Mesodermal cell (in vitro differentiated cells): ENCODE measurements around the gene SNX30.

Experiments
- H3K27ac ChIP-seq: 2 replicates; pipeline ENCODE4 v1.7.0; 2013; ENCODE audit warnings: mild to moderate bottlenecking, low read depth, low read length, moderate library complexity; ENCODE audit not compliant: severe bottlenecking
- H3K36me3 ChIP-seq: 2 replicates; pipeline ENCODE4 v1.7.1; 2013; ENCODE audit warnings: mild to moderate bottlenecking, low read length, moderate library complexity; ENCODE audit not compliant: control insufficient read depth, insufficient read depth
- H3K4me1 ChIP-seq: one replicate; pipeline ENCODE4 v1.7.1; 2013; ENCODE audit warnings: mild to moderate bottlenecking, low read length; ENCODE audit not compliant: insufficient read depth, control insufficient read depth, poor library complexity, severe bottlenecking
- H3K4me3 ChIP-seq: 2 replicates; pipeline ENCODE4 v1.7.0; 2013; ENCODE audit warnings: low read length, control low read depth, mild to moderate bottlenecking; ENCODE audit not compliant: insufficient read depth, poor library complexity, severe bottlenecking; ENCODE audit errors: extremely low read depth
- H3K9me3 ChIP-seq: 2 replicates; pipeline ENCODE4 v1.7.1; 2013; ENCODE audit warnings: mild to moderate bottlenecking, low read length, moderate library complexity; ENCODE audit not compliant: control insufficient read depth
- WGBS, 2 experiments: methylation state at CpG; one replicate each; pipeline ENCODE4 v1.1.5; 2013; ENCODE audit warnings: missing lambda C conversion rate in 2 of 2; ENCODE audit not compliant: insufficient coverage in 2 of 2; 5-methylcytosine and 5-hydroxymethylcytosine counted together

SNX30 gene

GRCh38 chr9:112846528-112847488, 96.2 kb downstream of the SNX30 start:
- Histone ChIP-seq H3K27ac (no peak overlapping the region), H3K4me3 (no peak overlapping the region), H3K9me3 (no peaks in the 10 kb centered on the region), H3K36me3 (peaks cover under 1% of the 10 kb centered on the region), H3K4me1 (no peaks in the 10 kb centered on the region)
- WGBS, 2 experiments = 89 to 93% methylated on average over 8 to 11 of the region's 14 CpGs

DNA sequence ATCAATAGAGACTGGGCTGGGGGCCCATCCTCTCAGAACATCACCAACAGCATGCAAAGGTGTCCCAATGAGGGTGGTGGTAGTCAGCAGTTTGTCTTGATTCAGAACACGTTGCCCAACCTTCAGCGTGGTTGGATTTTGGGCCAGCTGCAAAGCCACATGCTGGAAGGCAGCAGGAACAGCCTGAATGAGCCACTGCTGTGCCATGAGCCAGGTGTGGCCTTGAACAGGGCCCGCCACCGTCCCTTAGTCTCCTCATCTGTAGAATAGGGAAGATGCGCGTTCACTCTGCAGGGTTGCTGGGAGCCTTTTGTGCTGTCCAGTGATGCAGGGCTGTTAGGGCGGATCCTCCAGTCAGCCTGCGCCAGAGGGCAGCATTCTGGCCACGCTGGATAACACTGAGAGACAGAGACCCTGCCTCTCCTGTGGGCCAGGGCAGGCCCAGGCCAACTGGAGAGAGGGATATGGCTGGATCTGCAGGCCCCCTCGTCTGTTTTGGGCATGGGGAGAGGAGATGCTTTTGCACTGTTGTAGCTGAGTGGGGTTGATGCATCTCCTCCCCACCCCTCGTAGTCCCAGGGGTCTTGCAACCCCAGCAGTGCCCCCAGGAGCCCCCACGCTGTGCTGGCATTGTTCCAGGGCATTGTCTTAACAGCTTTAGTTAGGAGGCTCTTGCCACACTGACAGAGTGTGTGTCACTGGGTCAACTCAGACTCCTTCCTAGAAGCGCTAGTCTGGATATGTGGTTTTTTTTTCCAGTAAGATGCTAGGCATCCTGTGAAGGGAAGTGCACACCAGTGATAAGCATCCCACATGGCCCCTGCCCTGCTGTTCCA, 98.0 kb downstream of the SNX30 start:
- Histone ChIP-seq H3K36me3 (peaks cover 4% of the 10 kb centered on the region), H3K27ac (no peak overlapping the region), H3K4me3 (no peak overlapping the region), H3K4me1 (no peaks in the 10 kb centered on the region), H3K9me3 (no peaks in the 10 kb centered on the region)
- WGBS, 2 experiments = 82 to 88% methylated on average over 11 to 13 of the region's 13 CpGs

DNA sequence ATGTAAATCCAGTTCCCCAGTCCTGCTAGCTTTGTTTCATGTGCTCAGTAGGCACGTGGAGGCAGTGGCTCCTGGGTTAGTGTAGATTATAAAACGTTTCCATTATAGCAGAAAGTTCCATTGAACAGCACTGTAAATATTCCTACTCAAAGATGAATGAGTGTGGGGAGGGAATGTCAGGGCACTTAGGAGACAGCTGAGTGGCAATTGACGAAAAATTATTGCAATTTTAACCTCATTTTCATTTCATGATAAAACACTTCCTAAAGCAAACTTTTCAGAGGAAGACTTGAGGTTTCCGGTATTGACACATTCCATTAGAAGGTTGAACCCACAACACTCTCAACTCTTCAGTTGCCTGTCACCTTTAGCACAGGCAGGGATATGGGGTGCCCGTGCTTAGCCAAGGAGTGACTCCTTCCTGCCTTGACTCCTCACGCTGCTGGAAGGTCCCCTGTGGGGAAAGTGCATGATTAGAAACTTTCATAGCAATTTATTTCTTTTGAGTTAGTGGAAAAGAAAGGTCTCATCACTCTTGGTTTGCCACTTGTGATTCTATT, 98.9 kb downstream of the SNX30 start:
- no peak overlapping the region for H3K27ac ChIP-seq
- peaks cover 2% of the 10 kb centered on the region for H3K4me1 ChIP-seq
- no peak overlapping the region for H3K4me3 ChIP-seq
- H3K9me3 ChIP-seq = no peaks in the 10 kb centered on the region
- WGBS, 2 experiments = 97 to 100% methylated on average over 1 to 3 of the region's 6 CpGs
- H3K36me3 ChIP-seq = peaks cover 7% of the 10 kb centered on the region

DNA sequence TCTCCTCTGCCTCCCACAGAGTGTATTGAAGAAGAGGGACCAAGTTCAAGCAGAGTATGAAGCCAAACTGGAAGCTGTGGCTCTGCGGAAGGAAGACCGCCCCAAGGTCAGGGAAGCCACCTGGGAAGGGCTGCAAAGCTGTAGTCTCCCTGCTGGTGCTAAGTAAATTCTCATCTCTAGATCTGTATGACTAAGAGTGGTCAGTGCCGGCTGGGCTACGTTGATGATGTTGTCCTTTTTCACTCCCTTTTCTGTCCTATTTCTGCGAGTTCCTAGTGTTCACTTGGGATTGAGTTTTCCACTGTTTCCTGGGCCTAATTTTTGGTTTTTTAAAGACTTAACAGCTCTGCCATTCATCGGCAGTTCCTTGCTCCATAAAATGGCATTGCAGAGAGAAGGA, 100.3 kb downstream of the SNX30 start:
- Histone ChIP-seq H3K4me3 (no peak overlapping the region), H3K4me1 (peaks cover 2% of the 10 kb centered on the region), H3K36me3 (peaks cover 10% of the 10 kb centered on the region), H3K27ac (no peak overlapping the region), H3K9me3 (no peaks in the 10 kb centered on the region)
- WGBS, 2 experiments = 90 to 94% methylated on average over 4 to 6 of the region's 6 CpGs

GRCh38 chr9:112852741-112853504, 102.4 kb downstream of the SNX30 start:
- no peak overlapping the region for H3K4me3 ChIP-seq
- H3K9me3 ChIP-seq = no peaks in the 10 kb centered on the region
- peaks cover 10% of the 10 kb centered on the region for H3K36me3 ChIP-seq
- no peak overlapping the region for H3K27ac ChIP-seq
- WGBS, 2 experiments = 71 to 85% methylated on average over 8 of the region's 13 CpGs
- peaks cover 2% of the 10 kb centered on the region for H3K4me1 ChIP-seq

- H3K4me1 ChIP-seq = peaks cover 2% of the 10 kb centered on the region
- 88 to 90% methylated on average over 13 of the region's 13 CpGs for WGBS, 2 experiments
- no peak overlapping the region for H3K27ac ChIP-seq
- H3K36me3 ChIP-seq = peaks cover 10% of the 10 kb centered on the region
- no peak overlapping the region for H3K4me3 ChIP-seq
- H3K9me3 ChIP-seq = no peaks in the 10 kb centered on the region
These were observed 103.5 kb downstream of the SNX30 start for GRCh38 chr9:112853882-112854585.

DNA sequence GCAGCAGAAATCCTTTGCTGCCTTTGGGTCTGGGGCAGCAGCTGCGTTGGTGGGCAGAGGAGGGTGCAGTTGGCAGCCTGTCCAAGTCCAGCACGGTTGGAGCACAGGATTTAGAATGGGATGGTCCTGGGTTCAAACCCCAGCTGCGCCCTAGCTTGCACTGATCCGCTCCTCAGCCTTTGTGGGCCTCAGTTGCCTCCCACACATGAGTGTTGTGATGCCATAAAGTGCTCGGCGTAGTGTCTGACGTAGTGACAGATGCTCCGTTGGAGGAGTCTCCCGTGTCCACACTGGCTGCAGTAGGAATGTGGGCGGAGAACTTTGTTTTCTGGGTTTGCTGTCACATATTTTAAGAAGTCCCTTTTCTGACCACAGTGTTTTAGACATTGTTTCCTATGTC, 104.1 kb downstream of the SNX30 start:
- Histone ChIP-seq H3K4me3 (no peak overlapping the region), H3K4me1 (peaks cover 2% of the 10 kb centered on the region), H3K36me3 (peaks cover 10% of the 10 kb centered on the region), H3K9me3 (no peaks in the 10 kb centered on the region), H3K27ac (no peak overlapping the region)
- WGBS, 2 experiments = 81 to 94% methylated on average over 8 to 10 of the region's 10 CpGs

DNA sequence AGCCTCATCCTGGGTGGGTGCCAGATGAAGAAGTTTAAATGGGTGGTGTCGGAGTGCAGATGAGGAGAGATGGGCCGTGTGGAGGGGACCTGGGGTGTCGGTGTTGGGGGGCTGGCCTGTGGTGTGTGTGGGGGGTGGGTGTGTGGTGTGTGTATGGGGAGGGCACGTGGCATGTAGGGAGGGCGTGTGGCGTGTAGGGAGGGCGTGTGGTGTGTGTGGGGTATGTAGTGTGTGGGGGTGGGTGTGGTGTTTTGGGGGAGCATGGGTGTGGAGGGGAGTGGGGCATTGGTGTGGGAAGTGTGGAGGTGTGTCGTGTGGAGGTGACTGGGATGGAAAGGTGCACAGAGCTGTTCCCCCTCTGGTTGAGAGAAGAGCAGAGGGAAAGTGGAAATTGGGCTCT, 105.6 kb downstream of the SNX30 start:
- WGBS, 2 experiments = 95 to 98% methylated on average over 6 of the region's 8 CpGs
- Histone ChIP-seq H3K27ac (no peak overlapping the region), H3K9me3 (no peaks in the 10 kb centered on the region), H3K4me1 (peaks cover 3% of the 10 kb centered on the region), H3K4me3 (no peak overlapping the region), H3K36me3 (peaks cover 10% of the 10 kb centered on the region)

GRCh38 chr9:112856843-112857242, 106.3 kb downstream of the SNX30 start:
- Histone ChIP-seq H3K4me1 (peaks cover 9% of the 10 kb centered on the region), H3K27ac (no peak overlapping the region), H3K9me3 (no peaks in the 10 kb centered on the region), H3K4me3 (no peak overlapping the region), H3K36me3 (peaks cover 9% of the 10 kb centered on the region)
- 90 to 95% methylated on average over 14 of the region's 14 CpGs for WGBS, 2 experiments
